Fibroblast of lung (primary cell): ENCODE data around the gene ARFGAP2.

Experiments
- EZH2 ChIP-seq: IDR thresholded peaks from 2 replicates; pipeline ENCODE4 v1.5.1; 2012; ENCODE audit warnings: low read length, control low read depth, mild to moderate bottlenecking; ENCODE audit errors: missing control alignments
- TF ChIP-seq, protein P1 (sequence below), 2 donors: IDR thresholded peaks in 1 of 2; conservative IDR thresholded peaks in 1 of 2; 1 replicate in 1 of 2; 2 replicates in 1 of 2; pipeline ENCODE4 v1.5.1; 2011 to 2012; ENCODE audit warnings: low read length in 2 of 2, control low read depth in 1 of 2, inconsistent platforms in 1 of 2, low read depth in 1 of 2, mild to moderate bottlenecking in 1 of 2

DNA sequence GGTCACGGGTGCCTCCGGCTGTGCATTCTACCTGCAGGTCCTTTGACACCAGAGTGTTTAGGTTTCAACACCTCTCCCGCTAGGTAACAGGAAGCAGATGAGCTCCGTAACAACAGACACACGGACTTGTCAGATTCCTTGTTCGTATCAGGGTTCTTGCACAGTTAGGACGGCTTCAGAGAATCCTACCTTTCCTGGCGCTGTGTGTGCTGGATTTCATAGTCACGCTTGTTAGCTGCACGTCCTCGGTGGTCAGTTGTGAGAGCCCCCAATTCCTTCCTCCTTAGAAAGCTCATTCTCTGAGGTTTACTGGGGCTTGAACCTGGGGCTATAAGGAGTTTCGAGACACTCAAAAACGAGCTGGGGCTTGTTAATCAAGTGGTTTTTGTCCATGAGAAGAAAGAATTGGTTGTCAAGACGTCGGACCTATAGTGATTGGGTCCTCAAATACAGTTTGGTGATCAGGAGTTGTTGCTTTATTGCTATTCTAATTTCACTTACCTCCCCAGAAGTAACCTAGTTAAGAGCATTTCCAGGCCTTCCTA, 38.8 kb upstream of the ARFGAP2 start:
- TF ChIP-seq EZH2 = no peak
- TF ChIP-seq, protein P1, sequence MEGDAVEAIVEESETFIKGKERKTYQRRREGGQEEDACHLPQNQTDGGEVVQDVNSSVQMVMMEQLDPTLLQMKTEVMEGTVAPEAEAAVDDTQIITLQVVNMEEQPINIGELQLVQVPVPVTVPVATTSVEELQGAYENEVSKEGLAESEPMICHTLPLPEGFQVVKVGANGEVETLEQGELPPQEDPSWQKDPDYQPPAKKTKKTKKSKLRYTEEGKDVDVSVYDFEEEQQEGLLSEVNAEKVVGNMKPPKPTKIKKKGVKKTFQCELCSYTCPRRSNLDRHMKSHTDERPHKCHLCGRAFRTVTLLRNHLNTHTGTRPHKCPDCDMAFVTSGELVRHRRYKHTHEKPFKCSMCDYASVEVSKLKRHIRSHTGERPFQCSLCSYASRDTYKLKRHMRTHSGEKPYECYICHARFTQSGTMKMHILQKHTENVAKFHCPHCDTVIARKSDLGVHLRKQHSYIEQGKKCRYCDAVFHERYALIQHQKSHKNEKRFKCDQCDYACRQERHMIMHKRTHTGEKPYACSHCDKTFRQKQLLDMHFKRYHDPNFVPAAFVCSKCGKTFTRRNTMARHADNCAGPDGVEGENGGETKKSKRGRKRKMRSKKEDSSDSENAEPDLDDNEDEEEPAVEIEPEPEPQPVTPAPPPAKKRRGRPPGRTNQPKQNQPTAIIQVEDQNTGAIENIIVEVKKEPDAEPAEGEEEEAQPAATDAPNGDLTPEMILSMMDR (conservative IDR thresholded peaks at IDR 0.05 in 1 of 2, IDR thresholded peaks at IDR 0.05 in 1 of 2; ENCODE audit: low read depth in 1 of 2, low read length in 2 of 2) = no peak
